UCSD-AML1 (cell line): ENCODE measurements around the gene SLC15A5.

ENCODE experiments used
- DNase-seq: peaks from one replicate; lab custom pipeline; 2025; ENCODE audit not compliant: unreplicated experiment; lab: John Stamatoyannopoulos, UW

Gene SLC15A5

GRCh38 chr12:16266085-16266484 is 11.4 kb downstream of the SLC15A5 start:
- DNase-seq = no peak

GRCh38 chr12:16261944-16262475 is 15.5 kb downstream of the SLC15A5 start:
- DNase-seq = no peak

- no peak for DNase-seq
Observed at GRCh38 chr12:16260206-16260605, 17.3 kb downstream of the SLC15A5 start.

GRCh38 chr12:16258963-16259362 is 18.5 kb downstream of the SLC15A5 start:
- DNase-seq = no peak

DNA sequence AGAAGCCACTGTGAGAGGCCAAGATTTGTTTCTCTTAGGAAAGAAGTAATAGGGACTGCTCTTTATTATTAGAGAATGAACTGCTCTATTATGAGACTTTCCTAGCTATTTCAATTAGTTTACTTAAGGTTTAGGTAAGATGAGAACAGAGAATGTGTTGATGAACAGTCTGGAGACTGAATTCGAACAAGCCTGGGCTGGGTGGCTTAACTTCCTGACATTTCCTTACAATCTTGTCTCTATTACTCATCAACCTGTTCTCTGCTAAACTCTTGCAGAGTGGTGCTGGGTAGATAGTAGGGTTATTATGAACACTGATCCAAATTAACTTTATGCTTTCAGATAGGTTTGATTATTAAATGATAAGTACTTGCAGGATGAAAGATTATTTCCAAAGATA is 31.2 kb downstream of the SLC15A5 start:
- no peak for DNase-seq

GRCh38 chr12:16245209-16245608 is 32.3 kb downstream of the SLC15A5 start:
- DNase-seq = no peak

DNA sequence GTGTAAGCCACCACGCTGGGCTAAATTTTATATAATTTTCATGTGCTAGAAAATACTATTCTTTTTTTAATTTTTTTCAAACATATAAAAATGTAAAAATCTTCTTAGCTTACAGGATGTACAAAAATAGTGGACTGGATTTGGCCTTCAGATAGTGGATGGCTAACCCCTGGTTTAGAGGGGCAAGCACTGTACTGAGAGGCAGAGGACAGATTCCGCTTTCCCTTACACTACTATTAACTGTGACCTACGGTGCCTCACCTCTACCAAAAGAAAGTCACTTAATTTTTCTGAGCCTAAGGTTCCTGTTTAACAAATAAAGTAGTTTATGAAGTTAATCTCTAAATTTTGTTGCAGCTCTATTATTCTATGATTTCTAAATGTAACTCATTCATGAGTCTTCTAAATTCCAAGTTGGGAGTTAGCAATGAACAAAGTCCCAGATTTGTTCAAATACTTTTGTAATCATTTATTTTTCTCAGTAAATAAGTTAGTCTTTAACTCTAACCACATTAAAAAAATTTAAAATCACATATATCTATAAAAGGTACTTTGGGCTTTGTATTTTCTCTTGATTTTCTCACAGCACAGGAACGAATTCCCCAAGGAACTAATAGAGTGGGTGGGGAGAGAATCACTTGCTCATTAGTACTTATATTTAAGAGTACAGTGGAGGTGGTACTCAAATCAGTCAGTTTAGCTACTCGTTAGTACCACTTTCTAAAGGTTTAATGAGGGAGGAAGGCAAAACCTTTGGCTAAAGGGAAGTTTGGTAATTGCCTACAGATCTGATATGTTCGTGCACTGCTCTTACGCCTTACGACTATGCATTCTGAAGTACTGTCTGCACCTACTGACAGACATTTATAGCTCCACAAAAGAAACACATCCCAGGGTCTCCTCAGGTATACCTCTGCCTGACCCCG is 33.7 kb downstream of the SLC15A5 start:
- DNase-seq = no peak

GRCh38 chr12:16241346-16241745 is 36.1 kb downstream of the SLC15A5 start:
- no peak for DNase-seq

- no peak for DNase-seq
Observed at GRCh38 chr12:16238661-16239060, 38.8 kb downstream of the SLC15A5 start.

- DNase-seq = no peak
Observed at GRCh38 chr12:16229676-16230075, 47.8 kb downstream of the SLC15A5 start.

- no peak for DNase-seq
Observed at GRCh38 chr12:16228067-16228466, 49.4 kb downstream of the SLC15A5 start.

GRCh38 chr12:16225692-16226091 is 51.8 kb downstream of the SLC15A5 start:
- no peak for DNase-seq

- no peak for DNase-seq
Observed at GRCh38 chr12:16224196-16224595, 53.3 kb downstream of the SLC15A5 start.

DNA sequence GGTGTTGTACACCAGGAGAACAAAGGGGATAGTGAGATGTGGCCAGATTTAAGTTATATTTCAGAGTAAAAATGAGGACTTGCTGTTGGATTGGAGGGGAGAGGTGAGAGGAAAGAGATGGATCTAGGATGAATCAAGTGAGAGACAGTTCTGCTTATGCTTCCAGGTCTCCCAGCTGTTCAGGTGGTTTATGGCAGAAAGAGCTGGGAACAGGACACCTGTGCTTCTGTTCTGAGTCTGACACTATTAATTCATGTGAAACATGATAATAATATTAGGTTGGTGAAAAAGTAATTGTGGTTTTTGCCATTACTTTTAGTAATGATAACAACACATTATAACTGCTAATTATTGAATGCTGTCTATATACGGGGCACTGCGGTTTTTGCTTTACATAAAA is 55.7 kb downstream of the SLC15A5 start:
- no peak for DNase-seq

DNA sequence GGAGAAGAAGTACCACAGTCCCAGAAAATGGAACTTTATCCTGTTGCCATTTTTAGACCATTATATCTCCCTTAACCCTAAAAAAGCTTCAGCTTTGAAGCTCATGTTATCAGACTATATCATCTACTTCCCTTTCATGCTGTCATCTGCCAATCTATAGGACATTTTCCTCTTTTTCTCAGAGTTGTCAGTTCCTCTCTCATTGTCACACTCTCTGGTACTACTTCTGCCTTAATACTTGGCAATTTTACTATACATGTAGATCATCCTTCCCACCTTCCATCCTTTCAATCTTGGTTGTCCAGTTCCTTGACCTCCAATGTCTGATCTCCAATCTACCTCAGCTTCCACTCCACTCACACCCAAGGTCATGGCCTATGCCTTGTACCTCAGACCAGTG is 57.4 kb downstream of the SLC15A5 start:
- no peak for DNase-seq

DNA sequence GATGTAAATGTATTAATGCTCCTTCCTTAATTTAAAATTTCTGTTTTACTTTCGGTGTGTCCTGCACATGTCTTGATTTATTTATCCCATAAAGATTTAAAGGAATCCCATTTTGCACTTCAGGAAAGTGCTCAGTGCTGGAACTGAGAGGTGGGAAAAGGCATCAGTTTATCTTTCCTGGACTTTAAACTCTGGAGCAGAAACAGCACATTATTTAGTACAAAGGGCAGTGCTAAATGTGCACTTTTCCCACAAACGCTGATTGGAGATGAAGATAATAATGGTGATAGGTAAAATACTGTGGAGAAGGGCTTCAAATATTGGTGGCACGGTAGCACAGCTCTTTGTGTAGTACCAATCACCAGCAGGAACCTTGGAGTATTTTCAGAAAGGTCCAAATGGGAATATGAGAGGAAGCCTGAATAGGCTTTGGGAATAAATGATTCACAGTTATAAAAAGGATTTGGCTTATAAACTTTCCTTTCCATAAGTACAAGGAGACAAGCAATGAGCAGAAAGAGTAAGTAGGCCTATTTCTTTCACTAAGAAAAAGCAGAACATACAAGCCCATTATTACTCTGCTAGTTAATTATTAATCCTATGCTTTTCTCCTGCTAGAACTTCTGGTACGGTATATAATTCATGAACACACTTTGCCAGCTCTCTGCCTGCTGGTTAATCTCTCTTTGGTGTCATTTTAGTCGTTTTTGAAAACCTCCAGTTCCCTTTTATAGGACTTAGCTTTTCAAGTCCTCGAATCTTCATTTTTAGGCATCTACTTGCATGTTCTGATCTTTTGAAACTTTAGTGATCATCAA is 58.3 kb downstream of the SLC15A5 start:
- no peak for DNase-seq

- DNase-seq = no peak
Observed at GRCh38 chr12:16218234-16218633, 59.3 kb downstream of the SLC15A5 start.

DNA sequence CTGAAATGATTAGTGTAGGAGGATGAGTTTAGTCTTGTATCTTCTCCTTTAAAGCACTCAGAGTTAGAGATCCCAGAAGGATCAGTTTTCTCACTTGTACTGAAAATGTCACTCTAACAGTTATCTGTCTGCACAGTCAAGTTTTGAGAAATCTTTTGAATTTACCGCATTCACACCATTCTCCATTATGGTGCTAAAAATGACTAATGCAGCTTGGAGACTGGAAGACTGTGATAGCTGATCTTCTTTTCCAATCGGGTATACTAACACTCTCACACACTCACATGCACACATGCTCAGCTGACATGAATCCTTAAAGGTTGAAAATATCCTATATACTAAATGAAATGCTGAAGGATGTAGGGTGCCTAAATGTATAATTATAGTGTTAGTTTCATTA is 65.8 kb downstream of the SLC15A5 start:
- DNase-seq = no peak

DNA sequence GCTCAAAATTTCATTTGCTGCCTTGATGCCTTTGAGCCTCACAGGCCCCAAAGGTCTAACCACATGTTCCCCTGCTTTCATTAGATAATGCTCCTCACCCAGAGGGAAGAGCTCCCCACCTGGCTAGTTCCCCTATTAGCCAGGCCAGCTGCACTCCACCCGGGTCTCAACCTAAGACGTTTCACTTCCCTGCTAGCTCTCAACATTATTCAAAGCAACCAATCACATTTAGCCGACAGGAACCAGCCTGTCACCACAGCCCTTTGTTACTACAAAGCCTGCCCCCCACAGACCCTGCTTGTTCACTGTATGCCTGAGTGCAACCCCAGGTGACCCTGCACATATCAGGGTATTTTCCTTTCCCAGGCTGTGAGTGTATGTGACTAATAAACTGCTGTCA is 78.6 kb downstream of the SLC15A5 start:
- DNase-seq = no peak

- DNase-seq = no peak
Observed at GRCh38 chr12:16197600-16197999, 79.9 kb downstream of the SLC15A5 start.

GRCh38 chr12:16189849-16190248 is 87.6 kb downstream of the SLC15A5 start:
- DNase-seq = no peak

DNA sequence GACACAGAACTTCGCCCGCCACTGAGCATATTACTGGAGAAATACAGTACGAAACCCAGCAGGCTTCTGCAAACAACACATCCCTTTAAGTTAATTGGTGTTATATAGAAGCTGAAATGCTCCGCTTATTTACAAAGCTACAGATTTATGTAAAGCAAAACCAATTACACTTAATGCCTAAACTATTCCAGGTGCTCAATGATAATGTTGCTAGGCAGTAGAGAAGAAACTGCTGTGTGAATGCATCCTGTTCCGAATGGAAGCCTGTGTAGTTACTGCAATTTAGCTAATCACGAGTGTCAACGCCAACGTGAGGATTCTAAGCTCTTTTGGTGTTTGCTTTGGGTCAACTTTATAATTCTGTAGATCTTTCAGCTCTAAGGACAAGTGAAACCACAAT is 89.8 kb downstream of the SLC15A5 start:
- DNase-seq = no peak
